ENCODE data around the gene SLC39A11.

DNA sequence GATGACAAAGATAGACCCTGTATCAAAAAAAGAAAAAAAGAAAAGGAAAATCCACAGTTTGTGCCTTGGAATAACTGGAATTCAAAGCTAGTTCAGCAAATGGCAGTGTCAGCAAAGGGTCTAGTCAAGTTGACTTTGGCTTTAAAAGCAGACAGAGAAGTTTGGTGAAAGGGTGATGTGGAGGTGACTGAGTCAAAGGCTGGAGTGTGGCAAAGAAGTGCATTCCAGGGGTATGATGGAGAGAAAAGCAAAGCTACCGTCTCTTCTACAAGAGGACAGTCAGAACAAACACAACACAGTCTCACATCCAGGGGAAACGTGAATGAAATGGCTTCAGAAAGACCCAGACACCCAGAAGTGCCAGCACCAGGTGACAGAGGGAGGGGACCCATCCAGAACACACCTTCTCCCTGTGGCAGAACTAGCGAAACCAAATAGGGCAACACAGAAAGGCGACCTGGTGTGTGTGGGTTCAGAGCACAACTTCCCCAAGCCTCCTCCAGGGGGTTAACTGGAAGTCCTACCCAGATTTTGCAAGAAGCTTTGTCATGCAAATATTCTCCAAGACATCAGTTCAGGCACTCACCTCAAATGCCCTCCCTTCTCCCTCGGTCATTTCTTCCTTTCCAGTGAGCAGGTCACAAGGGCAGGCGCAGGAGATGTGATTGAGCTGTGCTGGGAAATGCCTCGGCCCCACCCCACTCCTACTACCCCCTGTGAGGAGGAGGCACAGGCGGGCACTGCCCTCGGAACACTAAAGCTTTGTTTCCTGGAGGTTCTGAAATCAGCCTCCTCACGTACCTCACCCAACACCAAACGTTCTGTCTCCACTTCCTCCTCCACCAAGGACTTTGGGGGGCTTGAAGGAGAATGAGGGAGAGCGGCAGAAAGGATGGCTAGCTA, 489.7 kb downstream of the SLC39A11 start:
- TF ChIP-seq, protein P1, sequence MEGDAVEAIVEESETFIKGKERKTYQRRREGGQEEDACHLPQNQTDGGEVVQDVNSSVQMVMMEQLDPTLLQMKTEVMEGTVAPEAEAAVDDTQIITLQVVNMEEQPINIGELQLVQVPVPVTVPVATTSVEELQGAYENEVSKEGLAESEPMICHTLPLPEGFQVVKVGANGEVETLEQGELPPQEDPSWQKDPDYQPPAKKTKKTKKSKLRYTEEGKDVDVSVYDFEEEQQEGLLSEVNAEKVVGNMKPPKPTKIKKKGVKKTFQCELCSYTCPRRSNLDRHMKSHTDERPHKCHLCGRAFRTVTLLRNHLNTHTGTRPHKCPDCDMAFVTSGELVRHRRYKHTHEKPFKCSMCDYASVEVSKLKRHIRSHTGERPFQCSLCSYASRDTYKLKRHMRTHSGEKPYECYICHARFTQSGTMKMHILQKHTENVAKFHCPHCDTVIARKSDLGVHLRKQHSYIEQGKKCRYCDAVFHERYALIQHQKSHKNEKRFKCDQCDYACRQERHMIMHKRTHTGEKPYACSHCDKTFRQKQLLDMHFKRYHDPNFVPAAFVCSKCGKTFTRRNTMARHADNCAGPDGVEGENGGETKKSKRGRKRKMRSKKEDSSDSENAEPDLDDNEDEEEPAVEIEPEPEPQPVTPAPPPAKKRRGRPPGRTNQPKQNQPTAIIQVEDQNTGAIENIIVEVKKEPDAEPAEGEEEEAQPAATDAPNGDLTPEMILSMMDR (IDR thresholded peaks at IDR 0.05): peak in 1 of 6 experiments; percentile 10
- TF ChIP-seq POLR2A (IDR thresholded peaks at IDR 0.05) (no peak), POLR2AphosphoS5 (IDR thresholded peaks at IDR 0.05) (no peak)

All from upper lobe of left lung (tissue), 4 donors.